Spleen (tissue), 7 donors: Measurements from ENCODE around the gene MAFF.

Experiments
- CTCF ChIP-seq, 11 experiments: fragments of 200-600 bp in 7 of 11; fragments of 450-650 bp in 4 of 11; sonication (generic) in 4 of 11; IDR thresholded peaks in 8 of 11; conservative IDR thresholded peaks in 3 of 11; 1 replicate in 7 of 11; 2 replicates in 4 of 11; pipeline versions ENCODE4 v1.4.0 to v1.8.0; 2016 to 2021; ENCODE audit warnings: antibody characterized with exemption in 11 of 11, inconsistent platforms in 4 of 11, mild to moderate bottlenecking in 1 of 11
- POLR2A ChIP-seq, 3 donors: fragments of 450-650 bp; IDR thresholded peaks; one replicate each; pipeline ENCODE4 v1.5.1; 2017; ENCODE audit warnings: antibody characterized with exemption in 3 of 3, mild to moderate bottlenecking in 1 of 3
- POLR2AphosphoS5 ChIP-seq, 3 donors: sonication (generic); formaldehyde crosslinking; IDR thresholded peaks; one replicate each; pipeline ENCODE4 v1.5.1; 2017; ENCODE audit warnings: antibody characterized with exemption in 3 of 3
- donor health status: DM: no; HTN: no; CAD: no; lungs with moderate emphysema.
- donor health status: DM: no; HTN: no; CAD: no.
- donor health status: DM: no; HTN: no; CAD: no.

- no peak for TF ChIP-seq CTCF (IDR thresholded peaks at IDR 0.05 in 8 of 11, conservative IDR thresholded peaks at IDR 0.05 in 3 of 11)
- no peak for TF ChIP-seq POLR2AphosphoS5 (IDR thresholded peaks at IDR 0.05)
- no peak for TF ChIP-seq POLR2A (IDR thresholded peaks at IDR 0.05)
These were observed 48.2 kb downstream of the MAFF start for GRCh38 chr22:38249803-38250642.
